Stomach (tissue), 4 donors: ENCODE data around the gene RAC2.

ENCODE experiments used
- EP300 ChIP-seq: sonication (generic); formaldehyde crosslinking; IDR thresholded peaks from one replicate; pipeline ENCODE4 v1.6.1; 2017; ENCODE audit warnings: antibody characterized with exemption
- POLR2A ChIP-seq, 4 donors: fragments of 450-650 bp; IDR thresholded peaks; one replicate each; pipeline ENCODE4 v1.6.1; 2016; ENCODE audit warnings: antibody characterized with exemption in 4 of 4, control low read depth in 2 of 4, mild to moderate bottlenecking in 1 of 4, moderate library complexity in 1 of 4
- TF ChIP-seq, protein P1 (sequence below), 7 experiments: fragments of 450-650 bp in 4 of 7; fragments of 200-600 bp in 3 of 7; sonication (generic) in 3 of 7; IDR thresholded peaks; one replicate each; pipeline ENCODE4 v1.5.1; 2016 to 2019; ENCODE audit warnings: antibody characterized with exemption in 7 of 7, control low read depth in 2 of 7, mild to moderate bottlenecking in 1 of 7

DNA sequence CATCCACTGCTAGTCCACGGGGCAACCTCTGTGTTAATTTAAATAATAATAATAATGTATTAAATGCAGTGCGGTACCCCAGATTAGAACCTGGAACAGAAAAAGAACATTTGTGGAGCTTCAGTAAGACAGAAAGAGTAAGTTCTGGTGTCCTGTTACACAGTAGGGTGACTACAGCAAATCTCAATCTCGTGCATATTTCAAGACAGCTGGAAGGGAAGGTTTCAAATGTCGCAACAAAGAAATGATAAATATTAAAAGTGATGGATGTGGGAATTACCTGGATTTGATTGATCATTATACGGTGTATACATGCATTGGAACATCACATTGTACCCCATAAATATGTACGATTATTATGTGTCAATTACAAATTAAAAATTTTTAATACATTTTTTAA, 1.7 kb upstream of the RAC2 start:
- no peak for TF ChIP-seq POLR2A (IDR thresholded peaks at IDR 0.05)
- TF ChIP-seq, protein P1, sequence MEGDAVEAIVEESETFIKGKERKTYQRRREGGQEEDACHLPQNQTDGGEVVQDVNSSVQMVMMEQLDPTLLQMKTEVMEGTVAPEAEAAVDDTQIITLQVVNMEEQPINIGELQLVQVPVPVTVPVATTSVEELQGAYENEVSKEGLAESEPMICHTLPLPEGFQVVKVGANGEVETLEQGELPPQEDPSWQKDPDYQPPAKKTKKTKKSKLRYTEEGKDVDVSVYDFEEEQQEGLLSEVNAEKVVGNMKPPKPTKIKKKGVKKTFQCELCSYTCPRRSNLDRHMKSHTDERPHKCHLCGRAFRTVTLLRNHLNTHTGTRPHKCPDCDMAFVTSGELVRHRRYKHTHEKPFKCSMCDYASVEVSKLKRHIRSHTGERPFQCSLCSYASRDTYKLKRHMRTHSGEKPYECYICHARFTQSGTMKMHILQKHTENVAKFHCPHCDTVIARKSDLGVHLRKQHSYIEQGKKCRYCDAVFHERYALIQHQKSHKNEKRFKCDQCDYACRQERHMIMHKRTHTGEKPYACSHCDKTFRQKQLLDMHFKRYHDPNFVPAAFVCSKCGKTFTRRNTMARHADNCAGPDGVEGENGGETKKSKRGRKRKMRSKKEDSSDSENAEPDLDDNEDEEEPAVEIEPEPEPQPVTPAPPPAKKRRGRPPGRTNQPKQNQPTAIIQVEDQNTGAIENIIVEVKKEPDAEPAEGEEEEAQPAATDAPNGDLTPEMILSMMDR (IDR thresholded peaks at IDR 0.05) = no peak
- no peak for TF ChIP-seq EP300
